ENCODE results near the gene DCLK3. TPM values are rescaled to one million over a fixed set of nuclear protein-coding genes. Genes with fewer than 3 reads are reported as not detected.

DCLK3 gene
- total RNA-seq, 1 donor from 2014 or later: 3.1 TPM

- DNase-seq (ENCODE audit: low spot score): no peak
These were observed 54.5 kb downstream of the DCLK3 start for GRCh38 chr3:36709826-36710365.

DNA sequence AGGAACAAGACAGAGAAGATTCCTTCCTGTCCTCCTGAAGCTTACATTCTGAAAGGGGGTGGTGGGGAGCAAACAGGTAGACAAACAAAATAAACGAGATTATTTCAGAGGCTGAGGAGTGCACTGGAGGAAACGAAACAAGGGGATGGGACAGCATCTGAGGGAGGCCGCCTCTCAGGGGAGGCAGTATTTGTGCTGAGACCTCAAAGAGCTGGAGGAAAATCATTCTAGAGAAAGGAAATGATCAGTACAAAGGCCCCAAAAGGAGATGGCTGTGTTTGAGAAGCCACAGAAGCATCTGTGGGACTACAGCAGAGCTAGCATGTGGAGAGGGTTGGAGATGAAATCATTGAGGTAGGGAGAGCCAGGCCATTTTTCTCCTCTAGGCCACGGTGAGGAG is 55.1 kb downstream of the DCLK3 start:
- no peak for DNase-seq (ENCODE audit: low spot score)

DNA sequence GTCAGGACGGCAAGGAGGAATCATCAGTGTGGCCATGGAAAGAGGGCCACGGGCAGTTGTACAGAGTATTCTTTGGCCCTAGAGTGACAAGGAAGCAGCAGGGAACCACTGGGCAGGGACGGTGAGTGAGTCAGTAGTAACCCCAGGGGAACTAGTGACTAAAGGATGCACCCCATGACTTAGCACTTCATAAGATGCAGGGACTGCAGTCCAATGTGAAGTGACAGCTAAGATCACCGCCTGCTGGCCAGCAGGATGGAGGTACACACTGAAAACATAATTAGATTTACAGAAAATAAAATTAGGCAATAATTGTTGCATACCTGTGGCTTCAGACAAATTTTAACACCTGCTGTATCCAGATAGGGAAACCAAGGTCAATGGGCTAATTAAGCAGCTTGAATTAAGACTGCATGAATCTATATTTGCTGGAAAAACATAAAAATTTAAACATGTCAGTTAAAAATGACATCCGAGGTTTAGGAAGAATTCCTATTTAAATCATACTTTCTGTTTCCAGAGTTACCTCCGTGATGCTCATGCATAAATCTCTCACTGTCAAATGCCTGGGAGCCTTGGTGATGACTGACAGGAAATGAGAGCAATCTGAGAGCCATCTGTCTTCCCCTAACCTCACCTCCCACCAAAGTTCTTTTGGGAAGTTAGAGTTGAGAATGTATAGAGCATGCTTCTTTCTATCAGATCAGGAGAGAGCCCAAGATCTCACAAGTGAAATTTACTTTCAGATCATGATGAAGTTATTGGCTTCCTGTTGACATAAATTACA is 56.5 kb downstream of the DCLK3 start:
- no peak for DNase-seq (ENCODE audit: low spot score)

- no peak for DNase-seq (ENCODE audit: low spot score)
These were observed 59.3 kb downstream of the DCLK3 start for GRCh38 chr3:36705015-36705414.

GRCh38 chr3:36704280-36704679 is 60.1 kb downstream of the DCLK3 start:
- DNase-seq (ENCODE audit: low spot score): no peak

- no peak for DNase-seq (ENCODE audit: low spot score)
These were observed 63.1 kb downstream of the DCLK3 start for GRCh38 chr3:36701249-36701572.

- peak; percentile 69 for DNase-seq (ENCODE audit: low spot score)
These were observed 63.7 kb downstream of the DCLK3 start for GRCh38 chr3:36700537-36701248.

GRCh38 chr3:36698314-36698713 is 66.0 kb downstream of the DCLK3 start:
- no peak for DNase-seq (ENCODE audit: low spot score)

- peak; percentile 52 for DNase-seq (ENCODE audit: low spot score)
These were observed 66.9 kb downstream of the DCLK3 start for GRCh38 chr3:36697229-36698001.

DNA sequence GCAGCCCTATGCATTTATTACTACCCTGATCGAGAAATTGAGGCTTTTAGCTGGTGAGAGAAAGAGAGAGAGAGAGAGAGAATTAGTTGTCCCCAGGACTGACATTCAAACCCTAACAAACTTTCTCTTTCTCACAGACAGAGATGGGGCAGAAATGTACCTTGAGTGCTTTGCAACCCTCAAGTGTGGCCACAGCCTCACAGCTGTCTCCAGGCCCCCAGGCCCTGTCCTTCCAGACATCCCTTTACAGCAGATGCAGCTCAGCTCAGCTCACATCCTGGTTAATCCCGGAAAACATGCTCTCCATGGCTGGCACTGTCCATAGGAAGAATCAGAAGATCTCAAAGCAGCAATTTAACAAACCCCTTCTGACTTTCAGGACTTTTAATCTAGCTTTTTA is 67.6 kb downstream of the DCLK3 start:
- DNase-seq (ENCODE audit: low spot score): peak; percentile 15

DNA sequence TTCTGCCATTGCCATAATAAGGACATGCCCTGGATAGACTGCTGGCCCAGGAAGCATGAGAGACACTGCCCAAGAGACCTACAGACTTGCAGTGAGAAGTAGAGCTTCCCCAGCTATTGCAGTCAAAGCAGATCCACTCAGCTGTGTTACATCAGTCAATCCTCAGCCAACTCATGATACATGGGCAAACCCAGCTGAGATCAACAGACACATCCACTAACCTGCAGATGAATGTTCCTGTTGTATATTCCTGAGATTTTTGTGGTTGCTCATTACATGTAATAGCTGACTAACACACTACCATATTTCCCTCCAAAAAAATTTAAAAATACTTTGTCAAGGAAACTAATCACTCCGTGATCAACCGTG is 68.6 kb downstream of the DCLK3 start:
- DNase-seq (ENCODE audit: low spot score): no peak

- no peak for DNase-seq (ENCODE audit: low spot score)
These were observed 69.1 kb downstream of the DCLK3 start for GRCh38 chr3:36695113-36695768.

- DNase-seq (ENCODE audit: low spot score): no peak
These were observed 70.7 kb downstream of the DCLK3 start for GRCh38 chr3:36693670-36694069.

- no peak for DNase-seq (ENCODE audit: low spot score)
These were observed 74.8 kb downstream of the DCLK3 start for GRCh38 chr3:36689560-36689959.

DNA sequence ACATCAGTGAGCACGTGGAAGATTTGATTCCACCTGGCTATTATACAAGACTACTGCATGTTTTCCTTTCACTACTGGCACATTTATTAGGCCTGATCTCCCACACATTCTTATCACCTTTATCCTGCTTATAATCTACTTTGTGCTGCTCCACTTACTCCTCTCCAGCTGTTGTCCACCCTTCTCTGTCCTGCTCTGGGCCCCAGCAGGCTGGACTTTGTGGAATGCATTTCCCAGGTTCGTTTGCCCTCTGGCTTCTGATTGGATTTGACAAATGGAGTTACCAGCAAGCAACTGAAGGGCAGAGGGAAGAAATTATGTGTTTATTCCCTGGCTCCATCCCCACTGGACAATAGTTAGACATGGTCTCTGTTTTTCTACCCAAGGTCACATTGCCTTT is 75.5 kb downstream of the DCLK3 start:
- no peak for DNase-seq (ENCODE audit: low spot score)

DNA sequence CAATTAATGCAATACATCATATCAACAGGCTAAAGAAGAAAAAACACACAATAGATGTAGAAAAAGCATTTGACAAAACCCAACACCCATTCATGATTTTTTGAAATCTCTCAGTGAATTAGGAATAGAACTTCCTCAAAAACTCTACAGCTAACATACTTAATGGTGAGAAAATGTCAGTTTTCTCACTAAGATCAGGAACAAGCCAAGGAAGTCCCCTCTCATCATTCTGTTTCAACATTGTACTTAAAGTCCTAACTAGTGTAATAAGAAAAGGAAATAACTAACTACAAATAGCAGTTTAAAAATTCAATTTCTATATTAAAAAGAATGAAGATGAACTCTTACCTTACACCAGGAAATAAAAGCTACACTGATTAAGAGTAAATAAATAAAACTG is 77.8 kb downstream of the DCLK3 start:
- DNase-seq (ENCODE audit: low spot score): no peak

DNA sequence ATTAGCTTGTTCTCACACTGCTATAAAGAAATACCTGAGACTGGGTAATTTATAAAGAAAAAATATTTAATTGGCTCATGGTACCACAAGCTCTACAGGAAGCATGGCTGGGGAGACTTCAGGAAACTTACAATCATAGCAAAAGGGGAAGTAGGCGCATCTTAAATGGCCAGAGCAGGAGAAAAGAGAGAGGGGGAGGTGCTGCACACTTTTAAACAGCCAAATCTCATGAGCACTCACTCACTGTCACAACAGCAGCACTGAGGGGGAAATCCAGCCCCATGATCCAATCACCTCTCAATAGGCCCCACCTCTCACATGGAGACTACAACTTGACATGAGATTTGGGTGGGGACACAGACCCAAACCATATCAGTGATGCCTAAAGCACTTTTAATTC is 82.5 kb downstream of the DCLK3 start:
- no peak for DNase-seq (ENCODE audit: low spot score)

DNA sequence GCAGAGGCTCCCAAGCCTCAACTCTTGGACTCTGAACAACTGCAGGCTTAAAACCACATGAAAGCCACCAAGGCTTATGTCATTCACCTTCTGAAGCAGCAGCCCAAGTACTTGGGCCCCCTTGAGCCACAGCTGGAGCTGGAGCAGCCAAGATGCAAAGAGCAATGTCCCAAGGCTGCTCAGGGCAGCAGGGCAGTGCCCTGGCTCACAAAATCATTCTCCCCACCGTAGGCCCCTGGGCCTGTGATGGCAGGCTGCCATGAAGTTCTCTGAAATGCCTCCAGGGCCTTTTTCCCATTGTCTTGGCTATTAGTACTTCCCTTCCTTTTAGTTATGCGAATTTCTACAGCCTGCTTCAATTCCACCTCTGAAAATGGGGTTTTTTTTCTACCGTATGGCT is 83.4 kb downstream of the DCLK3 start:
- no peak for DNase-seq (ENCODE audit: low spot score)

GRCh38 chr3:36679384-36680200 is 84.8 kb downstream of the DCLK3 start:
- no peak for DNase-seq (ENCODE audit: low spot score)

- DNase-seq (ENCODE audit: low spot score): no peak
These were observed 85.9 kb downstream of the DCLK3 start for GRCh38 chr3:36678216-36679013.

Data from umbilical cord (tissue), 2 donors.